ENCODE measurements around the gene LPA.

GRCh38 chr6:160505970-160506369, 158.1 kb downstream of the LPA start:
- TF ChIP-seq SP1 (CRISPR knock-in tag; conservative IDR thresholded peaks at IDR 0.05) (no peak), JUN (CRISPR knock-in tag; IDR thresholded peaks at IDR 0.05) (no peak), CREB1 (CRISPR knock-in tag; IDR thresholded peaks at IDR 0.05) (no peak), NR3C1 (CRISPR knock-in tag; conservative IDR thresholded peaks at IDR 0.05; ENCODE audit: low read depth) (no peak), ZNF121 (CRISPR knock-in tag; IDR thresholded peaks at IDR 0.05) (no peak), E2F4 (CRISPR knock-in tag; IDR thresholded peaks at IDR 0.05; ENCODE audit: borderline replicate concordance, low read depth) (no peak), ELF4 (CRISPR knock-in tag; IDR thresholded peaks at IDR 0.05; ENCODE audit: low read depth) (no peak), CTCF (IDR thresholded peaks at IDR 0.05) (no peak), STAT6 (CRISPR knock-in tag; conservative IDR thresholded peaks at IDR 0.05; ENCODE audit: low read depth) (no peak), USF1 (CRISPR knock-in tag; IDR thresholded peaks at IDR 0.05) (no peak), PREB (CRISPR knock-in tag; IDR thresholded peaks at IDR 0.05; ENCODE audit: borderline replicate concordance) (no peak), CBFB (CRISPR knock-in tag; IDR thresholded peaks at IDR 0.05; ENCODE audit: low read depth) (no peak), ZNF512 (CRISPR knock-in tag; IDR thresholded peaks at IDR 0.05; ENCODE audit: borderline replicate concordance) (no peak), NFYB (CRISPR knock-in tag; conservative IDR thresholded peaks at IDR 0.05; ENCODE audit: low read depth) (no peak)
